ENCODE measurements around the gene KCNN3. TPM values are rescaled to one million over a fixed set of nuclear protein-coding genes. Genes with fewer than 3 reads are reported as not detected.

KCNN3 gene
- total and polyA plus RNA-seq, 2 of the 13 experiments (the other 11 are each of a cell fraction or from before 2014, with no cell fraction given), result not detected

DNA sequence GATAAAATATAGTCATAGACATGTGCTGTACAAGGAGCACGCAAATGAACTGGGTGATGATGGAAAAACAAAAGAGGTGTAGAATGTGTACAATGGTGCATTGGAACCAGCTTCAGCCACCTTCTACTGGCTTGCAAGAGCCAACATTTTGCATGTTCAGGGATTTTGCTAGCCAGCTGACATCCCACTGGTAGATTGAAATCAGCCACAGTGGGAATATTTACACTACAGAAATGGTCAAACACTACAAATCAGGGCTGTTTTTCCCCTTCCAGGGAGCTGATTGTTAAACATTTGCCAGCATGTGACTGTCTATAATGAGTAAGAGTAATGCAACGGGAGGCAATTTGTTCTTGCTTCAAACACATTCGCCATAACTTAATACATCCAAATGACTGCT, 43.2 kb upstream of the KCNN3 start (continued):
- TF ChIP-seq, protein P1, sequence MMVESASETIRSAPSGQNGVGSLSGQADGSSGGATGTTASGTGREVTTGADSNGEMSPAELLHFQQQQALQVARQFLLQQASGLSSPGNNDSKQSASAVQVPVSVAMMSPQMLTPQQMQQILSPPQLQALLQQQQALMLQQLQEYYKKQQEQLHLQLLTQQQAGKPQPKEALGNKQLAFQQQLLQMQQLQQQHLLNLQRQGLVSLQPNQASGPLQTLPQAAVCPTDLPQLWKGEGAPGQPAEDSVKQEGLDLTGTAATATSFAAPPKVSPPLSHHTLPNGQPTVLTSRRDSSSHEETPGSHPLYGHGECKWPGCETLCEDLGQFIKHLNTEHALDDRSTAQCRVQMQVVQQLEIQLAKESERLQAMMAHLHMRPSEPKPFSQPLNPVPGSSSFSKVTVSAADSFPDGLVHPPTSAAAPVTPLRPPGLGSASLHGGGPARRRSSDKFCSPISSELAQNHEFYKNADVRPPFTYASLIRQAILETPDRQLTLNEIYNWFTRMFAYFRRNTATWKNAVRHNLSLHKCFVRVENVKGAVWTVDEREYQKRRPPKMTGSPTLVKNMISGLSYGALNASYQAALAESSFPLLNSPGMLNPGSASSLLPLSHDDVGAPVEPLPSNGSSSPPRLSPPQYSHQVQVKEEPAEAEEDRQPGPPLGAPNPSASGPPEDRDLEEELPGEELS (CRISPR knock-in tag; IDR thresholded peaks at IDR 0.05), result no peak
- TF ChIP-seq U2AF1 (optimal IDR thresholded peaks at IDR 0.05; ENCODE audit: low read depth, low read length) (no peak), TARDBP (CRISPR knock-in tag; IDR thresholded peaks at IDR 0.05) (no peak)
- TF ChIP-seq, protein P2, sequence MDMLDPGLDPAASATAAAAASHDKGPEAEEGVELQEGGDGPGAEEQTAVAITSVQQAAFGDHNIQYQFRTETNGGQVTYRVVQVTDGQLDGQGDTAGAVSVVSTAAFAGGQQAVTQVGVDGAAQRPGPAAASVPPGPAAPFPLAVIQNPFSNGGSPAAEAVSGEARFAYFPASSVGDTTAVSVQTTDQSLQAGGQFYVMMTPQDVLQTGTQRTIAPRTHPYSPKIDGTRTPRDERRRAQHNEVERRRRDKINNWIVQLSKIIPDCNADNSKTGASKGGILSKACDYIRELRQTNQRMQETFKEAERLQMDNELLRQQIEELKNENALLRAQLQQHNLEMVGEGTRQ (IDR thresholded peaks at IDR 0.05; ENCODE audit: low read depth, low read length), result no peak
- TF ChIP-seq, protein P2 (CRISPR knock-in tag; IDR thresholded peaks at IDR 0.05; ENCODE audit: borderline replicate concordance), result peak; percentile 28; the same call in 1 of the 2 replicates

- Histone ChIP-seq H3K4me3 (replicated peaks in 1 of 3; ENCODE audit: insufficient read depth in 1 of 3, low read depth in 2 of 3, low read length in 3 of 3) (no peak overlapping the region), H3K4me2 (ENCODE audit: low read depth, low read length) (no peak overlapping the region), H2AFZ (ENCODE audit: low read length) (no peak overlapping the region), H3K36me3 (replicated peaks in 1 of 2; ENCODE audit: control insufficient read depth in 1 of 2, insufficient read depth in 2 of 2, low read length in 2 of 2) (no peaks in the 10 kb centered on the region), H3K79me2 (ENCODE audit: insufficient read depth, low read length) (no peaks in the 10 kb centered on the region), H3K9me3 (ENCODE audit: low read length) (no peaks in the 10 kb centered on the region), H3K9ac (ENCODE audit: insufficient read depth, low read depth, low read length) (no peak overlapping the region), H4K20me1 (ENCODE audit: insufficient read depth, low read length) (no peaks in the 10 kb centered on the region), H3K27ac (ENCODE audit: extremely low read length, insufficient read depth, low read length) (no peak overlapping the region), H3K27me3 (ENCODE audit: control insufficient read depth in 1 of 2, insufficient read depth in 2 of 2, low read length in 2 of 2) (no peaks in the 10 kb centered on the region), H3K4me1 (ENCODE audit: insufficient read depth, low read length) (peaks cover 40% of the 10 kb centered on the region)
- no TSS peak for BruUV-seq (replicated peaks)
- 47% methylated on average over 2 of the region's 2 CpGs for WGBS (ENCODE audit: low lambda C conversion rate)
- TF ChIP-seq EHMT2 (IDR thresholded peaks at IDR 0.05; ENCODE audit: borderline replicate concordance, low read depth, low read length), result no peak
- FAIRE-seq (no peak), ATAC-seq (no peak), DNase-seq (ENCODE audit: low spot score) (no peak)
- ChIA-PET POLR2A (interaction anchor here (1.3 kb wide), 1 partner anchor 20 kb away, joined by 14 read pairs; no protein-coding TSS in a partner anchor), CTCF (ENCODE audit: low intra/inter-chr PET ratio, low total read pairs) (no interaction called here)
- intact Hi-C loops (cut with micrococcal nuclease; ENCODE audit: unreplicated experiment), result no loop called here
- in situ Hi-C loops (cut with HindIII; ENCODE audit: extremely low pct_ligation_motif_present, low pct_unique_long_range_greater_than_20kb), result no loop called here
These were observed 42.7 kb upstream of the KCNN3 start for GRCh38 chr1:154912755-154913154.

All from HepG2 (cell line).